MM.1S (cell line): ENCODE results near the gene KCNMB2.

ENCODE experiments used
- DNase-seq: peaks from one replicate; pipeline ENCODE4 v3.0.0-alpha.2; 2015
- H2AFZ ChIP-seq: fragments of 300-600 bp; sonication (generic); 2 replicates; pipeline ENCODE4 v1.6.0; 2016; ENCODE audit warnings: antibody characterized with exemption, low read length
- H3F3A ChIP-seq: fragments of 300-600 bp; sonication (generic); 2 replicates; pipeline ENCODE4 v1.6.1; 2016; ENCODE audit warnings: mild to moderate bottlenecking, antibody characterized with exemption, low read length, moderate library complexity, mixed read lengths; ENCODE audit not compliant: insufficient read depth
- H3K27ac ChIP-seq: fragments of 300-600 bp; sonication (generic); 2 replicates; pipeline ENCODE4 v1.5.1; 2016; ENCODE audit warnings: mild to moderate bottlenecking, low read length
- H3K27me3 ChIP-seq: fragments of 300-600 bp; sonication (generic); replicated peaks from 2 replicates; pipeline ENCODE4 v1.6.0; 2016; ENCODE audit warnings: low read length; ENCODE audit not compliant: insufficient read depth
- H3K36me3 ChIP-seq: fragments of 300-600 bp; sonication (generic); replicated peaks from 2 replicates; pipeline ENCODE4 v1.6.1; 2016; ENCODE audit warnings: mild to moderate bottlenecking, low read length, mixed read lengths; ENCODE audit not compliant: insufficient read depth
- H3K4me1 ChIP-seq: fragments of 300-600 bp; sonication (generic); 2 replicates; pipeline ENCODE4 v1.6.1; 2016; ENCODE audit warnings: low read length, mixed read lengths
- H3K4me2 ChIP-seq: fragments of 300-600 bp; sonication (generic); 2 replicates; pipeline ENCODE4 v1.6.0; 2016; ENCODE audit warnings: low read depth, low read length
- H3K4me3 ChIP-seq: fragments of 300-600 bp; sonication (generic); 2 replicates; pipeline ENCODE4 v1.5.1; 2016; ENCODE audit warnings: low read length, mixed read lengths
- H3K79me2 ChIP-seq: fragments of 300-600 bp; sonication (generic); 2 replicates; pipeline ENCODE4 v1.6.1; 2016; ENCODE audit warnings: mixed run types, low read length, mixed read lengths
- H3K9ac ChIP-seq: fragments of 300-600 bp; sonication (generic); 2 replicates; pipeline ENCODE4 v1.6.1; 2016; ENCODE audit warnings: low read length, mixed read lengths
- H3K9me2 ChIP-seq: fragments of 300-600 bp; sonication (generic); replicated peaks from 2 replicates; pipeline ENCODE4 v1.6.1; 2016; ENCODE audit warnings: mild to moderate bottlenecking, low read length, mixed read lengths; ENCODE audit not compliant: insufficient read depth
- H3K9me3 ChIP-seq: fragments of 300-600 bp; sonication (generic); replicated peaks from 2 replicates; pipeline ENCODE4 v1.6.1; 2016; ENCODE audit warnings: mild to moderate bottlenecking, low read length, mixed read lengths; ENCODE audit not compliant: insufficient read depth
- H4K20me1 ChIP-seq: fragments of 300-600 bp; sonication (generic); 2 replicates; pipeline ENCODE4 v1.6.1; 2016; ENCODE audit warnings: mild to moderate bottlenecking, low read length, moderate library complexity, mixed read lengths; ENCODE audit not compliant: insufficient read depth
- EZH2 ChIP-seq: fragments of 300-600 bp; sonication (generic); optimal IDR thresholded peaks from 2 replicates; pipeline ENCODE3; 2017; ENCODE audit warnings: low read depth, mild to moderate bottlenecking, antibody characterized with exemption, low read length, mixed read lengths
- EZH2phosphoT487 ChIP-seq: fragments of 300-600 bp; sonication (generic); IDR thresholded peaks from 2 replicates; pipeline ENCODE4 v1.6.1; 2018; ENCODE audit warnings: antibody characterized with exemption, low read length
- TF ChIP-seq, protein P1 (sequence below): fragments of 300-600 bp; sonication (generic); IDR thresholded peaks from 2 replicates; pipeline ENCODE4 v1.5.1; 2016; ENCODE audit warnings: antibody characterized with exemption, low read length, mixed read lengths

KCNMB2 gene

DNA sequence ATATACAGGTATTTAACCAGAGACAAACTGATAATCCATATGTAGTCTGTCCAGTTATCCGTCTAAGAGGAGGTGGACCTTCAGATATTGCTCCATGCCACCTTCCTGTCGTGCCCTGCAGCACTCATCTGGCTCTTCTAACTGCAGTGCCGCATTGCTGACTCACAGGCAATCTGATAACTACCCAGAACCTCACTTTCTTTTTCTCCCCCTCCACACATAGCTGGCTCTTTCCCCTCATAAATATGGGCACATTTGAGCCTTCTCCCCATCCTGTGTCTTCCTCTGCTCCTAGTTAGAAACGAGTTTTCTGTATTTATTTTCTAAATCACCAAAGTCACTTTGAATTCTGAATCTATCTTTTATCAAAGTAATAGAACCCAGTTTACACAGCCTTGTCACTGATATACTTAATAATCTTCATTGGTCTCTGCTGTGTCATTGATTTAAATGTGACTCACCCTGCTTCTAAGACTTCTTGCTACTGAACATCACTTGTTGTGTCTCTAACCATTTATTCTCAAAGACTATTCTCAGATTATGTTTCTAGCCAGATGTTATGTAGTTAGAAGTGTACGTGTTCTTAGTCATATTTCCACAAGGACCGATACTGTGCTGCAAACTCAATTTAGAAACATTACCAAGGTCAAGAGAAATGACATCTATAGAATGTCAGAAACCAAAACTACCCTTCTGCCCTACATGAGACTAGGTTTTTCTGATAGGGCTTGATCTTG is 17.4 kb upstream of the KCNMB2 start:
- peak overlapping the region; percentile 15 for H2AFZ ChIP-seq
- no peaks in the 10 kb centered on the region for H4K20me1 ChIP-seq
- H3K27me3 ChIP-seq, result no peaks in the 10 kb centered on the region
- no peaks in the 10 kb centered on the region for H3K9me2 ChIP-seq
- peak overlapping the region; percentile 26 for H3K4me3 ChIP-seq
- peak; percentile 99 for DNase-seq
- no peaks in the 10 kb centered on the region for H3K36me3 ChIP-seq
- peaks cover 44% of the 10 kb centered on the region for H3F3A ChIP-seq
- H3K27ac ChIP-seq, result peak overlapping the region; percentile 84
- H3K4me1 ChIP-seq, result peaks cover 88% of the 10 kb centered on the region
- peak overlapping the region; percentile 74 for H3K9ac ChIP-seq
- no peaks in the 10 kb centered on the region for H3K9me3 ChIP-seq
- H3K4me2 ChIP-seq, result peak overlapping the region; percentile 56
- TF ChIP-seq EZH2, result no peak
- TF ChIP-seq, protein P1, sequence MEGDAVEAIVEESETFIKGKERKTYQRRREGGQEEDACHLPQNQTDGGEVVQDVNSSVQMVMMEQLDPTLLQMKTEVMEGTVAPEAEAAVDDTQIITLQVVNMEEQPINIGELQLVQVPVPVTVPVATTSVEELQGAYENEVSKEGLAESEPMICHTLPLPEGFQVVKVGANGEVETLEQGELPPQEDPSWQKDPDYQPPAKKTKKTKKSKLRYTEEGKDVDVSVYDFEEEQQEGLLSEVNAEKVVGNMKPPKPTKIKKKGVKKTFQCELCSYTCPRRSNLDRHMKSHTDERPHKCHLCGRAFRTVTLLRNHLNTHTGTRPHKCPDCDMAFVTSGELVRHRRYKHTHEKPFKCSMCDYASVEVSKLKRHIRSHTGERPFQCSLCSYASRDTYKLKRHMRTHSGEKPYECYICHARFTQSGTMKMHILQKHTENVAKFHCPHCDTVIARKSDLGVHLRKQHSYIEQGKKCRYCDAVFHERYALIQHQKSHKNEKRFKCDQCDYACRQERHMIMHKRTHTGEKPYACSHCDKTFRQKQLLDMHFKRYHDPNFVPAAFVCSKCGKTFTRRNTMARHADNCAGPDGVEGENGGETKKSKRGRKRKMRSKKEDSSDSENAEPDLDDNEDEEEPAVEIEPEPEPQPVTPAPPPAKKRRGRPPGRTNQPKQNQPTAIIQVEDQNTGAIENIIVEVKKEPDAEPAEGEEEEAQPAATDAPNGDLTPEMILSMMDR, result no peak
- no peak for TF ChIP-seq EZH2phosphoT487
- H3K79me2 ChIP-seq, result no peaks in the 10 kb centered on the region

DNA sequence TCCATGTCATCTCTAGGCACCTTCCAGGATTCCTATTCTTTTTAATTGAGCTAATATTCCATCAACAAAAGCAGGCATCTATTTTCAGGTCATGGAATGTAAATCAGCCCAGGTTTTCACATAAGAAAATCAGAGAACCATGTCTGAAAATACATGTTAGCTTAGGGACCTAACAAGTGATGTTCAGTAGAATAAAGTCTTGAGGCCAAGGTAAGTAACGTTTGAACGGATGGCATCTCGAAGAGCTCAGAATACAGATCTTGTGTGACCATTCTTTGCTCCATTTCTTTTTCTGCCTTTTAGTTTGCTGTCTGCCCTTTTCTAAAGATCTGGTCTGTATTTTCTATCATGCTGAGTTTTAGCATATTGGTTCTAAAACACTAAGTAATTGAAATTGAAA is 16.5 kb upstream of the KCNMB2 start:
- peak overlapping the region; percentile 84 for H3K27ac ChIP-seq

DNA sequence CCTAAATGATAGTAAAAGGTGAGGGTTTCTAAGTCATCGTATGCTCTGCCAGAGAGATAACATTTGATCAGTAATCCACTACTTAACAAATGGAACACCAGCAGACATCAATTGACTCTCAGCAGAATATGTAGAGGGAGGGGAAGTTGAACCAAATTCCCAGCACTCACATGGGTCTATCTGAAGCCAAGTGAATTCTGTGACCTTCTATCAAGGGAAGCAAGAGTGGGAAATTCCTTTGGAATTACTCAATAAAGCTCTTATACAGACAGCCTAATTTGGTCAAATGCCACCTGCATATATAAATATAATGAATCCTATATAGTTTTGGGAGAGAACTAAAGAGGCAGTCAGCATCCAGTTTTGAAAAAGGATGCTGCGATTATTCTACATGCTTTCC is 15.8 kb upstream of the KCNMB2 start:
- Histone ChIP-seq H3F3A (peaks cover 37% of the 10 kb centered on the region), H3K36me3 (no peaks in the 10 kb centered on the region), H3K4me1 (peaks cover 74% of the 10 kb centered on the region), H3K79me2 (no peaks in the 10 kb centered on the region), H3K4me2 (no peak overlapping the region; the same call in 1 of the 2 replicates), H3K27me3 (no peaks in the 10 kb centered on the region), H3K27ac (peak overlapping the region; percentile 84; the same call in 1 of the 2 replicates), H4K20me1 (no peaks in the 10 kb centered on the region), H3K9ac (no peak overlapping the region), H3K4me3 (no peak overlapping the region), H3K9me3 (no peaks in the 10 kb centered on the region), H2AFZ (no peak overlapping the region), H3K9me2 (no peaks in the 10 kb centered on the region)
- TF ChIP-seq EZH2, result no peak
- TF ChIP-seq, protein P1, result no peak
- TF ChIP-seq EZH2phosphoT487, result no peak
- no peak for DNase-seq

More for the DNA sequence above, 16.5 kb upstream of the KCNMB2 start:
- Histone ChIP-seq H3F3A (peaks cover 37% of the 10 kb centered on the region), H3K4me2 (peak overlapping the region; percentile 56), H3K36me3 (no peaks in the 10 kb centered on the region), H2AFZ (0 out of 2 replicates have a peak overlapping the region, but pooled peaks have one; percentile 1), H3K9me2 (no peaks in the 10 kb centered on the region), H4K20me1 (no peaks in the 10 kb centered on the region), H3K9me3 (no peaks in the 10 kb centered on the region), H3K4me1 (peaks cover 81% of the 10 kb centered on the region), H3K4me3 (no peak overlapping the region; the same call in 1 of the 2 replicates), H3K79me2 (no peaks in the 10 kb centered on the region), H3K27me3 (no peaks in the 10 kb centered on the region), H3K9ac (peak overlapping the region; percentile 74)
- TF ChIP-seq, protein P1, result no peak
- TF ChIP-seq EZH2 (no peak), EZH2phosphoT487 (no peak)
- peak; percentile 52 for DNase-seq
